Measurements from ENCODE around the gene FAM53B.

FAM53B gene

DNA sequence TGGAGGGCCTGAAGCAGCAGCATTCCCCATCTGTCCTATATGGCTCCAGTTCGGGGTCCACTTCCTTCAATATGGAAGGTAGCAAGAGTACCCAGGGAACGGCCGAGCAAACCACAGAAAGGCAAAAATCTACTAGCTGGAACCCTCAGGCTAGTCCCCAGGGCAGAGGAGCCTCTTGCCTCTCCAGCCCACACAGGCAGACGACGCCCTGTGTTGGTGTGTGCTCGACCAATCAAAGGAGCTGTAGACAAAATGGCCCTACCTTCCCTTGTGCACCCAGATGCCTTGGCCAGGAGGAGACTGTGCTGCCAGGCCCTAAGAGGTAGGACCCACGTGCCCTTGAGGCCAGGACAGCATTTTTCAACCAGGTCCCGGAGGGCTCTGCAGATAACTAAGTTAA lies 91.5 kb downstream of the FAM53B start:
- Histone ChIP-seq H4K20me1 (peaks cover 96% of the 10 kb centered on the region), H3K4me2 (peak overlapping the region; percentile 79), H3K27me3 (no peaks in the 10 kb centered on the region), H3K4me3 (no peak overlapping the region), H3K4me1 (peaks cover 97% of the 10 kb centered on the region), H3K9me3 (no peaks in the 10 kb centered on the region), H3K36me3 (peaks cover 31% of the 10 kb centered on the region), H3K27ac (0 out of 2 replicates have a peak overlapping the region, but pooled peaks have one; percentile 3), H3K9ac (no peak overlapping the region; the same call in 1 of the 2 replicates)
- TF ChIP-seq Cebpa-rat (IDR thresholded peaks at IDR 0.05), result no peak

DNA sequence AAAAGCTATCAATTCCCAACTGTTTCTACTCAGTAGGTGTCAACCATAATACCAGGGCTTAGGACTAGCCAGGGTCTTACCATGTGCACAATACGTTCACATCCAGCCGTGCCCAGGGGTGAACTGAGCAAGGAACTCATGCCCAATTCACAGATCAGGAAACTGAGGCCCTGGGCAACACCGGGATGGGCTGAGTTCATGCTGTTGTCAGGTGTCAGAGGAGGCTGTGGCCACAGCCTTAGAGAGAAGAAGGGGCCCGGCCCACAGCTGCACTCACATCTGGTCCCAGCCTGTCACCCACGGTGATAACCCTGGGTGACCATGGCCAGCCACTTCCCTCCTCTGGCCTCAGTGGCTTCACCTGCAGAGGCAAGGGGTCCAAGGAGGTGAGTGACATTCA lies 92.0 kb downstream of the FAM53B start:
- peaks cover 96% of the 10 kb centered on the region for H4K20me1 ChIP-seq
- H3K4me2 ChIP-seq, result peak overlapping the region; percentile 79
- no peaks in the 10 kb centered on the region for H3K27me3 ChIP-seq
- H3K9me3 ChIP-seq, result no peaks in the 10 kb centered on the region
- TF ChIP-seq Cebpa-rat (IDR thresholded peaks at IDR 0.05), result no peak
- H3K4me1 ChIP-seq, result peaks cover 97% of the 10 kb centered on the region
- no peak overlapping the region; the same call in 1 of the 2 replicates for H3K9ac ChIP-seq
- no peak overlapping the region for H3K27ac ChIP-seq
- H3K4me3 ChIP-seq, result no peak overlapping the region
- peaks cover 31% of the 10 kb centered on the region for H3K36me3 ChIP-seq

DNA sequence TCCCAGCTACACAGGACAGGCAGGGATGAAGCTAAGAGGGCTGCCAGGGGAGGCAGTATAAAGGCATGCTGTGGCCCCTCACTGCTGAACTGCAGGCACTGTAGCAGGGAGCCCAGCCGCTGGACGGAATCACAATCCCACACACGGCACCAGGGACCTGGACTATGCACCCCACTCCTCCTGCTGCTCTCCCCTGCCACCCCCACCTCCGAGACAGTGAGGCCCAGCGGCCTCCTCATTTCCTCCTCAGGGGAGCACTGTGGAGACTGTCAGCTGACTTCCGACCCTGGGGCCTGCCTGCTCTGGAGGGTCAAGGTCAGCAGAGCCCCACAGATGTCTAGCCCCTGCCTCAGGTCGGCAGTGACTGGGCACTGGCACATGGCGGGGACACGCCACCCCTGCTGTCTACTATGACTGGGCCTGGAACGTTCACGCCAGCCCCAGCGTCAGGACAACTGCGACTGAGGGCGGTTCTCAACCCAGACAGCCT lies 92.7 kb downstream of the FAM53B start:
- Histone ChIP-seq H3K27ac (peak overlapping the region; percentile 56), H3K4me1 (peaks cover 100% of the 10 kb centered on the region), H4K20me1 (peaks cover 100% of the 10 kb centered on the region), H3K4me3 (no peak overlapping the region), H3K9ac (peak overlapping the region; percentile 36; the same call in 1 of the 2 replicates), H3K36me3 (peaks cover 31% of the 10 kb centered on the region), H3K27me3 (no peaks in the 10 kb centered on the region), H3K4me2 (peak overlapping the region; percentile 79), H3K9me3 (no peaks in the 10 kb centered on the region)
- TF ChIP-seq Cebpa-rat (IDR thresholded peaks at IDR 0.05), result no peak

DNA sequence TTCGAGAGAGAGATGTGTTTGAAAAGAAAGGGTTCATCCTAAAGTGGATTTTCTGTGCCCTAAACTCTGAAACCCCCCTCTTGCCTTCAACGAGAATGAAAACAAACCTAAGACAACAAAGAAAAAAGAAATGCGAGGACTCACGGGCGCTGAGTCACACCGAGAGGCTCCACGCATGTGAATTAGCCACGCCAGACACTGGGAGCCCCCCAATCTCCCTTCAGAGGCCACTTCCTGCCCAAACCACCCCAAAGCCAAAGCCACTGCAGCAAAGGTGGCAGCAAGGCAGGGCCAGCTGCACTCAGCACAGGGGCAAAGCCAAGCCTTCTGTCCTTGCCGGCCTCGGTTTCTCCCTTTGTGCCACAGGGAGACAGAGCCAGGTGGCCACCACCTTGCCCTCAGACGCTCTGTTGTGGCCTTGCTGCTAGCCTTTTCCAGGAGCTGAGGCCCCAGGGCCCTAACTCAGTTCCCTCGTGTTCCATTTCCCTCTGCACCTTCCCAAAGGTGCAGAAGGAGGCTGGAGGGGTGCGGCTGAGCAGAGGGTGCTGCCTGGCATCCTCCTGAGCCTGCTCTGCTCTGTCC lies 93.3 kb downstream of the FAM53B start:
- Histone ChIP-seq H3K9me3 (no peaks in the 10 kb centered on the region), H3K36me3 (peaks cover 31% of the 10 kb centered on the region), H4K20me1 (peaks cover 100% of the 10 kb centered on the region), H3K4me2 (peak overlapping the region; percentile 79), H3K27me3 (no peaks in the 10 kb centered on the region), H3K4me1 (peaks cover 100% of the 10 kb centered on the region), H3K4me3 (no peak overlapping the region), H3K27ac (peak overlapping the region; percentile 56), H3K9ac (peak overlapping the region; percentile 36; the same call in 1 of the 2 replicates)
- no peak for TF ChIP-seq Cebpa-rat (IDR thresholded peaks at IDR 0.05)

DNA sequence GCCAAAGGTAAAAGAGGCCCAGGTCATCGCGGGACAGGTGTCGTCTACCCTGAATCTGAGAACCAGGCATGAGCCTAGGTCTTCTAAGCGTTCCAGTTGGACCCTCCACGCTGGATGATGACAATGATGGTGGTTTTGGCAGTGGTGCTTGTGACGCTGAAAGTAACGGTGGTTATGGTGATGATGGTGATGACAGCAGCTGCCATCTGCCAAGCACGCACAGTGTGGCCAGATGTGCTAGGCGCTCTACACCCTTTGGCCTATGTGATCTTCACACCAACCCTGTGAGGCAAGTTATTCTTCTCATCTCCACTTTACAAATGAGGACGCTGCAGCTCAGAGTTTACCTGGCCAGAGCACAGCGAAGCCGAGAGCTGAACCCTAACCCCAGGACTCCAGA lies 93.9 kb downstream of the FAM53B start:
- Histone ChIP-seq H3K4me1 (peaks cover 100% of the 10 kb centered on the region), H4K20me1 (peaks cover 100% of the 10 kb centered on the region), H3K9me3 (no peaks in the 10 kb centered on the region), H3K9ac (no peak overlapping the region), H3K27ac (peak overlapping the region; percentile 56; the same call in 1 of the 2 replicates), H3K4me3 (no peak overlapping the region), H3K4me2 (peak overlapping the region; percentile 99), H3K36me3 (peaks cover 28% of the 10 kb centered on the region), H3K27me3 (no peaks in the 10 kb centered on the region)
- no peak for TF ChIP-seq Cebpa-rat (IDR thresholded peaks at IDR 0.05)

DNA sequence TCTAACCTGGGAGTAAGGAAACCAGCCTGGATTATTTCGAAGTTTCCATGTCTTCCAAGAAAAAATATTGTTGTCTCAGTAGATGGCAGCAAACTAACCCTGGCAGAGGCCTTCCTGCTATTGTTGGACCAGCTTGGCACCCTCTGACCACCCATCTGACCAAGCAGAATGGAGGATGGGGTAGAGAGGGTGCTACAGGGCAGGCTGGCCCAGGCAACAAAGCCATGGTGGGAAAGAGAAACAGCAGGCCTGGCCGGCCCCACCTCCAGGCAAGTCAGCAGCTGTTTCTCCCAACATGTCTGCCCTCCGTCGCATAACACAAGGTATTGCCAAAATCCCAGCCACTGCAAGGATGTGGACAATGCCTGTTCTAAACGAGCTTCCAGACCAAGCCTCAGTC lies 95.0 kb downstream of the FAM53B start:
- H3K4me3 ChIP-seq, result no peak overlapping the region
- H3K4me2 ChIP-seq, result peak overlapping the region; percentile 99
- peaks cover 100% of the 10 kb centered on the region for H4K20me1 ChIP-seq
- H3K9me3 ChIP-seq, result no peaks in the 10 kb centered on the region
- H3K27me3 ChIP-seq, result no peaks in the 10 kb centered on the region
- peak overlapping the region; percentile 40; the same call in 1 of the 2 replicates for H3K9ac ChIP-seq
- peaks cover 100% of the 10 kb centered on the region for H3K4me1 ChIP-seq
- H3K27ac ChIP-seq, result peak overlapping the region; percentile 72; the same call in 1 of the 2 replicates
- H3K36me3 ChIP-seq, result peaks cover 27% of the 10 kb centered on the region
- TF ChIP-seq Cebpa-rat (IDR thresholded peaks at IDR 0.05), result no peak

DNA sequence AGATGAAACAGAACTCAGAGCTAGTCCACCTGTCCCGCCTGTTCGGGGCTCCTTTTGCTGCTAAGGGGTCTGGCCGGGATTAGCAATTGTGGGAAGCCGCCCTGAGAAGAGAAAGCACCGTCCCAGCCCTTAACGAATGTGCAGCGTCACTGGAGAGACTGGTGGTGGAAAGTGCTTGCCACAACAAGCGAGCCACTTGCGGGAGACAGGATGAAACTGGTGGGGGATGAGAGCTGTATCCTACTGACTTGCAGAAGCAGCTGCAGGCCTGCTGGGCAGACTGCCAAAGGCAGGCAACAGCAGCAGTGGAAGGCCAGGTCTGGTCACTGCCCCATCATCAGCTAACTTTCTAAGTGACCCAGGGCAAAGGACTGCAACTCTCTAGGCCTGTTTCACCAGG lies 95.4 kb downstream of the FAM53B start:
- H3K27ac ChIP-seq, result peak overlapping the region; percentile 72
- peaks cover 24% of the 10 kb centered on the region for H3K36me3 ChIP-seq
- H3K4me3 ChIP-seq, result peak overlapping the region; percentile 46
- no peaks in the 10 kb centered on the region for H3K9me3 ChIP-seq
- peaks cover 100% of the 10 kb centered on the region for H3K4me1 ChIP-seq
- peaks cover 100% of the 10 kb centered on the region for H4K20me1 ChIP-seq
- peak overlapping the region; percentile 30; the same call in 1 of the 2 replicates for H3K9ac ChIP-seq
- H3K27me3 ChIP-seq, result no peaks in the 10 kb centered on the region
- peak overlapping the region; percentile 99 for H3K4me2 ChIP-seq
- TF ChIP-seq Cebpa-rat (IDR thresholded peaks at IDR 0.05), result no peak

DNA sequence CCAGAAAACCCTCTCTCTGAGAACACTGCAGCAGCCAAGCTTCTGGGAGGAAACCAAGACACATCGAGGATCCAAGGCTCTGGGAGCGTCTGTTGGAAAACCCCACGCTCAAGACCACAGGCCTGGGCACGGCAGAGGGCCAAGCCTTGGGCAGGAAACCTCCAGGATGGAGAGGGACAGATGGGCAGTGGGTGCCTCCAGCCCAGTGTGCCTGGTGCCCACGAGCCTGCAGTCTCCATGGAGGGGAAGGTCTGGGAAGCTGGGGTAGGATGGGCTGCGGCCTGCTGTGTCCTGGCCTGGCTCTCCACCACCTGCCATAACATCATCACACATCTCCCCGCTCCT lies 96.1 kb downstream of the FAM53B start:
- peaks cover 17% of the 10 kb centered on the region; the same call in 1 of the 2 replicates for H3K36me3 ChIP-seq
- peaks cover 100% of the 10 kb centered on the region for H4K20me1 ChIP-seq
- H3K27me3 ChIP-seq, result no peaks in the 10 kb centered on the region
- no peaks in the 10 kb centered on the region for H3K9me3 ChIP-seq
- H3K27ac ChIP-seq, result peak overlapping the region; percentile 72
- peaks cover 100% of the 10 kb centered on the region for H3K4me1 ChIP-seq
- no peak for TF ChIP-seq Cebpa-rat (IDR thresholded peaks at IDR 0.05)
- peak overlapping the region; percentile 99 for H3K4me2 ChIP-seq
- peak overlapping the region; percentile 30; the same call in 1 of the 2 replicates for H3K9ac ChIP-seq
- peak overlapping the region; percentile 46 for H3K4me3 ChIP-seq

DNA sequence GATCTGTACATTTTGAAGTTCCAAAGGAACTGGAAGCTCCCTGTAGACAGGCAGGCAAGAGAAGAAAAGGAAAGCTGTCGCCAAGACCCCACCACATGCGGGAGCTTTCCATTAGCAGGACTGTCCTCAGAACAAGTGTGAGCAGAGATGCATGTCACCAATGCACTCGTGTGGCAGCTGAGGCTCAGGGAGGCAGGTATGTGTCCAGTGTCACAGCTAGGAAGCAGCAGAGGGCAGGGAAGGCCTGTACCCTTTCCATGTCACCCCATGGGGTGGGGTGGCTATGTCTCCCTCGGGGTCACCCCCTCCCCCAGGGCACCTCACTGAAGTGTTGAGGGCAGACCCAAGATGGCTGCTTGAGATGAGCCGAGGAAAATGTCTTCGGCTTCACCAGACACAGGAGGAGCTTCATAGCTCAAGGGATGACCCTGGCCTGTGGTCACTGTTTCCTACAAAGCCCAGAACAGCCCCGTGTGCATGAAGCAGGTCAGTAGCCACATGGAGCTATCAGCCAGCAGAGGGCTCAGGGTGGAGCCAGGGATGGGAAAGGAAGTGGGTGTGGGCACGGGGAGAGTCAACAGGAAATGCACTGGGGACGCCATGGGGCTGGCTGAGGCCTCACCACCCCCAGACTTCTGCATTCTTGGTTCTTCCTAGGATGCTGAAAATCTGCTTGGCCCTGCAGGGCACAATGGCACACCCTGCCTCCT lies 96.6 kb downstream of the FAM53B start:
- Histone ChIP-seq H3K36me3 (peaks cover 17% of the 10 kb centered on the region; the same call in 1 of the 2 replicates), H3K4me3 (peak overlapping the region; percentile 46), H3K4me1 (peaks cover 100% of the 10 kb centered on the region), H3K27ac (peak overlapping the region; percentile 72), H3K9ac (no peak overlapping the region), H4K20me1 (peaks cover 100% of the 10 kb centered on the region), H3K9me3 (no peaks in the 10 kb centered on the region), H3K27me3 (no peaks in the 10 kb centered on the region), H3K4me2 (peak overlapping the region; percentile 99)
- TF ChIP-seq Cebpa-rat (IDR thresholded peaks at IDR 0.05), result no peak
